ENCODE data around the gene CCDC188.

DNA sequence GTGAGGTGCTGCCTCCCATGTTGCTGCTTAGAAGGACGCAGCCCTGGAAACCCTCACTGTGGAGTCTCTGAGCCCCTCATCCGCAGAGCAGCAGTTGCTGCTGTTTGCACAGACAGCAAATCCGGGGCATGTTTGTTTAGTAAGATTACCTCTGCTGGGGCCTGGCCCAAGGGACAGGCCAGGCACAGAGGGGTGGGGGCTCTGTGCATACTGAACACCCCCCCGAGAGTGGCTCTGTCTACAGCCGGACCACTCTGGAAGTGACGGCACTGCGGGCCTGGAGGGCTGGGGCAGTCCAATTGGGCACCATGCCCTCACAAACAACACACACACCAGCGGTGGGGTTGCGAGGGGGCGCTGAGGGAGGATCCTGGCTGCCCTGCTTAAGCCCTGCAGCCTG lies 22.9 kb upstream of the CCDC188 start:
- TF ChIP-seq, protein P1, sequence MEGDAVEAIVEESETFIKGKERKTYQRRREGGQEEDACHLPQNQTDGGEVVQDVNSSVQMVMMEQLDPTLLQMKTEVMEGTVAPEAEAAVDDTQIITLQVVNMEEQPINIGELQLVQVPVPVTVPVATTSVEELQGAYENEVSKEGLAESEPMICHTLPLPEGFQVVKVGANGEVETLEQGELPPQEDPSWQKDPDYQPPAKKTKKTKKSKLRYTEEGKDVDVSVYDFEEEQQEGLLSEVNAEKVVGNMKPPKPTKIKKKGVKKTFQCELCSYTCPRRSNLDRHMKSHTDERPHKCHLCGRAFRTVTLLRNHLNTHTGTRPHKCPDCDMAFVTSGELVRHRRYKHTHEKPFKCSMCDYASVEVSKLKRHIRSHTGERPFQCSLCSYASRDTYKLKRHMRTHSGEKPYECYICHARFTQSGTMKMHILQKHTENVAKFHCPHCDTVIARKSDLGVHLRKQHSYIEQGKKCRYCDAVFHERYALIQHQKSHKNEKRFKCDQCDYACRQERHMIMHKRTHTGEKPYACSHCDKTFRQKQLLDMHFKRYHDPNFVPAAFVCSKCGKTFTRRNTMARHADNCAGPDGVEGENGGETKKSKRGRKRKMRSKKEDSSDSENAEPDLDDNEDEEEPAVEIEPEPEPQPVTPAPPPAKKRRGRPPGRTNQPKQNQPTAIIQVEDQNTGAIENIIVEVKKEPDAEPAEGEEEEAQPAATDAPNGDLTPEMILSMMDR (IDR thresholded peaks at IDR 0.05; ENCODE audit: low read length): no peak
- TF ChIP-seq EZH2 (IDR thresholded peaks at IDR 0.05; ENCODE audit: borderline replicate concordance, low read length): no peak

Data from OCI-LY1 (cell line).